ENCODE results near the gene SULT1C4. TPM values are rescaled to one million over a fixed set of nuclear protein-coding genes. Genes with fewer than 3 reads are reported as not detected.

The SULT1C4 gene
- total RNA-seq, 1 donor from 2014 or later: not detected

DNA sequence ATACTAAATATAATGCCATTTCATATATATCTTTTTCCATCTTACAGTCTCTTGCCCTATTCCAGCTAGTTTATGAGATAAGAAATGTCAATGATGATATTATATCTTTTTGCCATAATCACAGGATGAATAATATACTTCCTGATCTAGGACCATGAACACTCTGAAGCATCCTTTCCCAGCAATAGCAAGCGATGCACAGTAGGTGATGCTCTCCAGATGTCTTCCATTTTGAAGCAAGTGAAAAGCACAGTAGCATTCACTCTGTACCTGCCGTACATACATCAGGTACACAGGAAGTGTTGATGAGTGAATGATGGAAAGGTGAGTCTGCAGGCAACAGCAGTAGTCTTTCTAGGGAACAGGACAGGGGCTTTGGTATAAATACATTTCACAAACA, 8.6 kb upstream of the SULT1C4 start:
- DNase-seq (ENCODE audit: low read depth): no peak

DNA sequence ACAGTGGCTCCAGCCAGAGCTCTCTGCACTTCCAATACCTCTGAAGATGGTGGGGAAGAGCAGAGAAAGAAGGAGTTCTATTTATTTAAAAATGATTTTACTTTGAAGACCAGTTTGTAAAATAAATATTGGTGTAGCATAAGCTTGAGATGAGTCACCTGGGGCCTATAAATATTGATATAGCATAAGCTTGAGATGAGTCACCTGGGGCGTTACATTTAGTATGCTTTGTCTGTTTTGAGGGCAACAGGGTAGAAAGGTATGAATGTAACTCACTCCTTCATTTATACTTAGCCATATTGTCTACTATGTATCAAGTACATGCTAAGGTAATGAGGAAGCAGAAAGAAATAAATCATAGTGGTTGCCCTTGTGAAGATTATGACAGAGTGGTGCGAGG, 7.7 kb upstream of the SULT1C4 start:
- DNase-seq (ENCODE audit: low read depth): no peak

DNA sequence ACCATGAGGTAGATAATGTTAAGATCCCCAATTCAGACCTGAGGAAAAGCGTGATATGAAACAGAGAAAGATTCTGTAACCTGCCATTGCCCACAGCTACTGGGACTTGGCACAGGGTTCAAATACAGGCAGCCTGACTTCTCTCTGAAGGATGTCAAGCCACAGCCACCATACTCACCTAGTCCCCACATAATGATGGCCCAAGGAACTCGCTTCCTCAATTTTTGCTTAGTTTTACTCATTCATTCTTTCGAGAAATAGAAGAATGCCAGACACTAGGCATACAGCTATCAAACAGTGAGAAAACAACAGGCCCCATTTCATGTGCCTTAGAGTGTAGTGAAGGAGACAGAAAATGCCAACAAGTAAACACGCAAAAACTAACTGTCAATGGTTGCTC, 980 bp upstream of the SULT1C4 start:
- no peak for DNase-seq (ENCODE audit: low read depth)

DNA sequence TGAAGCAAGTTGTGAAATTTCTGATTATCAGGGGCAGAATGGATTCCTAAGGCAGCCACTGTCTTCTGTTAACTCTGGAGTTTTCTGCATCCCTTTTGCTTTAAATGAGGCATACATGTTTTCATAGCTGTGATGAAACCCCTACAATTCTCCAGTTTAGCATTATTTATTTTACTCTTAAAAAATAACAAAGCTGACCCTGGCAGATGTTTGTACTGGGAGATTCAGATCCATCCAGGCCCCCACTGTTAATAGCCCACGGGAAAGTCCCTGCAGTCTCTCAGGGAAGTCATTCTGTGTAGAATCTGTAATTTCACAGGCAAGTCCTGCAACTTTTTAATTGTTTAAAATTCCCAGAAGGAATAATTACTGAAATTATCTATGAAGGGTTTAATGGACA, 353 bp upstream of the SULT1C4 start:
- no peak for DNase-seq (ENCODE audit: low read depth)

DNA sequence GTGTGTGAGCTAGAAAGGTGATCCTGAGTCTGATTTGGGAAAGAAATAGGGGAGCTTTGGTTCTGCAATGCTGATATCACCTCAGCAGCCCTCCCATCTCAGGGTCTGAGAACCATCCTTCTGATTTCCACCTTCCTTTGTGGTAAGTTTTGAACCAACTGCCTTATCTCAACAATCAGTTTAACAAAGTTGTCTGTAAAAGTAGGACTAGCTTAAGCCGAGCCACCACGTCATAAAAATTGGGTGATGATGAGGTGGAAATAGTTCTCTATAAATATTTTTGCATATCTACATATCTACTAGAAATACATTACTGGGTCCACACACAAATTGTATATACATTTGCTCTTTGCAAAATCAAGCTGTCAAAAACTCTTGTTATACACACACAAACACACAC, 1.1 kb downstream of the SULT1C4 start:
- DNase-seq (ENCODE audit: low read depth): no peak

DNA sequence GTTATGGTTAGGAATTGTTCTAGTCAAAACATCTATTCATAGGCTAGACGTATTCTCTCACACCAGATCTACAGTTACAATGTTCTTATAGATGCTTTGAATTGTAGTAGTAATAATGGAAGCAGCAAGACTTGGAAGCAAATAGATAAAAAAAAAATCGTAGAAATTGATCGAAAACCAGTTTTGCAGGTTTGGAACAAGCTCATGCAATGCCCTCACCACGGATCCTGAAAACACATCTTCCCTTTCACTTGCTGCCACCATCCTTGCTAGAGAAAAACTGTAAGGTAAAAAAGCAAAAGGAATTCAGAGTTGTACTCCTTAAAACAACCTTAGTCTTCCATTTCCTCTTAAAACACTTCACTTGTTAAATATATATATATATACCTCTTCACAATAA, 4.4 kb downstream of the SULT1C4 start:
- DNase-seq (ENCODE audit: low read depth): no peak

DNA sequence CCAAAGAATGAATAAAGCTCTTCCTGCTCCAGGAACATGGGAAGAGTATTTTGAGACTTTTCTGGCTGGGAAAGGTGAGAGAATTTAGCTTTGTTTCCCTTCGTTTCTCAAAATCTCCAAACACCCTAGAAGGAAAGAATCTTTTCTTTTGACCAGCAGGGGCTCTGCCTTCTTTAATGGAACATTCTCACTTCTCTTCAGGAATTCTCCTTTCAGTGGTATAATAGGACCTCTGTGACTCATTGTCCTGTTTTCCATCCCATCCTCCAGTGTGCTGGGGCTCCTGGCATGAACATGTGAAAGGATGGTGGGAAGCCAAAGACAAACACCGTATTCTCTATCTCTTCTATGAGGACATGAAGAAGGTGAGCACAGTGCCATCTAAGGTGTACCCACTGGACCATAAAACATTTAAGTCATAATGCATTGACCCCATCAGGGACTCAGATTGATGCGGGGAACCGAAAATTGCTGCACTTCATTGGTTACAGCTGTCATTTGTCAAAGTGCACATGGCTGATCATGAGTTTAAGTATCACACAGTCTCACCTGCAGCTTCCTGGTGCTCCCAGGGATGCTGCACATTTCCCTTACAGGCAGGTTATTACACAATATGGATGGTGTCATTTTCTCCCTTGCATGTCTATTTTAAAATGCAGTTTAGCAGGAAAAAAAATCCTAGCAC, 5.5 kb downstream of the SULT1C4 start:
- no peak for DNase-seq (ENCODE audit: low read depth)

DNA sequence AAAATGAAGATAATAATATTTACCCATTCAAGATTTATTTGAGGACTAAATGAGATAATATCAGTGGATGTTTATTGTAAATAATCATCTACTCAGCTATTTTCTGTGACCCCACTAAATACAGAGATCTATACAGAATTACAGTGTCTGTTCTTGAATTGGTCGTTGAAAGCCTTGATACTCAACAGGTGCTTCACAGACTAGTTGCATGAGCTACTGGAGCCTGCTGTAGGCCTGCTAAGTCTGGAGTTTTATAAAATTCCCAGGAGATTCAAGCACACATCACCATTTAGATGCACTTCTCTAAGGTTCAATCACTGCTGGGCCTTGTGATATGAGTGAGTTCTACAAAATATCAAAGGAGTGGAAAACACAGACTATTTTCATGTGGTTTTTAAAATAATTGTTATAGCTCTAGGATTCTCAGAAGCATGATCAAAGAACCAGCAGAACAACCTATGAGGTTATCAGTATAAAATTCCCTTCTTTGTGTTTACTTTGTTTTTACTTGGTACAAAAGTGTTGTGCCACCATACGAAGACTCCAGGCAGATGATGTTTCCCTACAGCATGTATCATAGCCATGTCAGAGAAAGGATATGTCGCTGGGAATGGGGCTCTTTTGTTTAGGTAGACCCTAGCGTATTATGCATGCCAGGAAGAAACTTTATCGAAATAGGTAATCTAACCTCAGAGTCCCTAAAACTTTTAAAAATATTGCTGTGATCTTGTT, 7.1 kb downstream of the SULT1C4 start:
- DNase-seq (ENCODE audit: low read depth): no peak

DNA sequence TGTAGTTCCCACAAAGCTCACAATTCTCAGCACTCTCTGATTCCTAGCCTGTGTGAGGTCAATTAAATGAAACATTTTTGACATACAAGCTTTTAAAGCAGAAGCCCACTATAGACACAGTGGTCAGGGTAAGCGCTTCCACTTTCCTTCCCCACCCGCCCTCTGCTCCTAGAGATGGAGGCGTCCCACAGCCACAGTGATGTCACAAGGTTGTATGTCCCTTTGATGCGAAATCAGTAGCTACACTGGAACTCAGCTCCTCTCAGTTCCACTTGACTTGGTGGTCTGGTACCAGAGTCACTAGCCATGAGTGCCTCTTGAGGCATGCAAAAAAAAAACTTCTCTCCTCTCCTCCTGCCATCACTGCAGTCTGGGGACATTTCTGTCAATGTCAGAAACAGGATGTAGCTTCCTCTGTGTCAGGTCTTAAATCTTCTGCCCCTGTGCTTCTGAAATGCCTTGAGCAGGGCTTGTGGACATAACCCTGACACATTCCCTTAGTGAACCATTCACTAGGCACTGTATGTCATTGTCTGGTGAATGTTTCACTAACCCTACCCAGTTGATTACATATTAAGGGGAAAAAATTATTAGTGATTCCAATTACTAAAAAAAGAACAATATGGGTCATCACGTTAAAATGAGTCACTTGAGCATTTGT, 7.8 kb downstream of the SULT1C4 start:
- DNase-seq (ENCODE audit: low read depth): no peak

DNA sequence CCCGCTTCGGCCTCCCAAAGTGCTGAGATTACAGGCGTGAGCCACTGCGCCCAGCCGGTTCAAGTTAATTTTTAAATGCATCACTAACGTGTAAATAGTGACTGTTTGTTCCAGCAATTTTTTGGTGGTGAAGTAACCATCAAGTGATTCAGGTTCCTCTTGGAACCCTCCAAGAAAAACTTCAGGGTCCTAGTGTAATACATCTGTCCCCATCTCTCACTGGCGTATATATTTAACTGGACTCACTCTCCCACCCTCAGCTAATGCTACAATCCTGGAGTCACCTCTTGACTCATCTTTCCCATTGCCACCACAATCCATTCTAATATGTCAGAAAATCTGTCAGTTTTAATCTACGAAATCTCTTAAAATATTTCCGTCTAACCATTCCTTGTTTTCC, 10.3 kb downstream of the SULT1C4 start:
- DNase-seq (ENCODE audit: low read depth): no peak

DNA sequence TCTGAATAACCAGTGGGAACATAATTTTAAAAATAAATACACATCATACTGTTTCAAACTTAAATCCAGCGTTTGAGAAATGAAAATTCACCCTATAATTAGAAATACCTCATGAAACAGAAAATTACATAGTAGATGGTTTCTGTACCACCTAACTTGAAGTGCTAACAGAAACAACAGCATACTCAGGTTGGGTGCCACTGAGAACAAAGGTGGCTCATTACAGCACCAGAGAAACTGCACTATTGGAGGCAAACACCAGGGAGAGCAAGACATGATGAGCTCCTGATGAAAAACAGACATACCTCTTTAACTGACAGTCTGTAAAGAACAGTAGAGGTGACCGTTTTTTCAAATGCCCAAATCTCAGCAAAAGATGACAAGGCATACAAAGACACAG, 12.6 kb downstream of the SULT1C4 start:
- DNase-seq (ENCODE audit: low read depth): no peak

DNA sequence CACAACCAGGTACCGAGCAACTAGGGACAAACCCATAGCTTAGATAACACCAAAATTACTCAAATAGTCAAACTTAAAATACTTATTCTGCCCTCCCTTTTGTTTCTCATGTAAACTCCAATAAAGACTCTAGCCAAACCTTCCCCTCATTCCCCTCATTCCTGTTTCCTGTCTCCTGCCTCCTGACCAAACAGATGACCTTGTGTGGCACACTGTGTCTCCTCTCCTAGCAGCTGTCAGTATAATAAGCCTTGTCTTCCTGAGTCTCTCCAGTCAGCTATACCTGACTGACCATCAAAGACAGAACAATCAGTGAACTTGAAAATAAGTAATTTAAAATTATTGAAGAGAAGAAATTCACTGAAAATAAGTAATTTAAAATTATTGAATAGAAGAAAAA, 14.3 kb downstream of the SULT1C4 start:
- peak; percentile 22 for DNase-seq (ENCODE audit: low read depth)

DNA sequence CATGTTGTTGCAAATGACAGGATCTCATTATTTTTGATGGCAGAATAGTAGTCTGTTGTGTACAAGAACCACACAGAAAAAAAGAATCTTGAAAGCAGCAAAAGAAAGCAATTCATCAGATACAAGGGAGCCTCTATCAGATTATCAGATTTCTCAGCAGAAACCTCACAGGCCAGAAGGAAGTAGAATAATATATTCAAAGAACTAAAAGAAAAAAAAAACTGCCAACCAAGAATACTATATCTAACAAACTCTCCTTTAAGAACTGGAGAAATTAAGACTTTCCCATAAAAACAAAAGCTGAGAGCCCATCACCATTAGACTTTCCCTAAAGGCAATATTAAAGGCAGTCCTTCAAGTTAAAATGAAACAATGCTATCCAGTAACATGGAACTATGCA, 15.4 kb downstream of the SULT1C4 start:
- DNase-seq (ENCODE audit: low read depth): no peak

DNA sequence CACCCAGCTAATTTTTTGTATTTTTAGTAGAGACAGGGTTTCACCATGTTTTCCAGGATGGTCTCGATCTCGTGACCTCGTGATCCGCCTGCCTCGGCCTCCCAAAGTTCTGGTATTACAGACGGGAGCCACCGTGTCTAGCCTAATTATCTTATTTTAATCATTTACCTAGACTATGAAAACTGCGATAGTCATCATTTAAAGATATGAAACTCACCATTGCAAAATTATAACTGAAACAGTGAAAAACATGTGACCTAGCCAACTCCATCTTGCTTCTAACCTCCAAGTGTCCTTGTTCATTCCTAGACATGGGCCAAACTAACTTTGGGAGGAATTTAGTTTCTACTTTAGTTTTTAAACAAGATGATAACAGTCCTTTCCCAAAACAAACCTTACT, 17.4 kb downstream of the SULT1C4 start:
- DNase-seq (ENCODE audit: low read depth): no peak

DNA sequence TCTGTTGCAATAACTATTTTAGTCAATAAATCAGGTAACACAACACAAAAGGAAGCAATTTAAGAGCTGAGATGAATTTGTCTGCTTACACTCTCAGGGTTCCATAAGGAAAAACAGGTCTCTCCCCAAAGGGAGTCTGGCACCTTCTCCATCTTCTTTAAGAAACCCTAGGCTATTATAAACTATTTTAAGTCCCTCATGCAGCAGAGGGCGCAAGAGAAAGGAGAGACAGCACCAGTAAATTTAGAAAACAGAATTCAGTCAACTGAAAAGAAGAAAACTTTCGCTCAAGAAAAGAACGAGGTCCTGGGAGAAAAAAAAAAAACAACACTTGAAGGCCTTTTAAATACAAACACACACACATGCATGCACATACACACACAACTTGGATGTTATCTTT, 19.1 kb downstream of the SULT1C4 start:
- peak; percentile 49 for DNase-seq (ENCODE audit: low read depth)

DNA sequence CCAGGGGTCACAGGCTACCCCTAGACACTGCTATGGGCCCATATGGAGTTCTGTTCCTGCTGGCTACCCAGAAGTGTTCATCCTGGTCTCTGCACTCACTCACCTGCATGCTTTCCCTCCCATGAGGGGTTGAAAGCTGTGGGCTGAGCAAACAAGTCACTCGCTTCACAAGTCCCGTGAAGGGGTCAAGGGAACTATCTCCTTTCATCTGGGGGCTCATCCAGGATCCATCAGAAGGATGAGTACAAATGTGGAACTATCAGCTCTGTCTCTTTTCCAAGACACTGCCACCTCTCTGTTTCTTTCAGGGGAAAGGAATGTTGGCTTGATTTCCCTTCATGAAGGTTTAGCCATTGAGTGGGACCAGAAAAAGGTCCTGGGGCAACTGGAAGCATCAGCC, 21.7 kb downstream of the SULT1C4 start:
- DNase-seq (ENCODE audit: low read depth): no peak

DNA sequence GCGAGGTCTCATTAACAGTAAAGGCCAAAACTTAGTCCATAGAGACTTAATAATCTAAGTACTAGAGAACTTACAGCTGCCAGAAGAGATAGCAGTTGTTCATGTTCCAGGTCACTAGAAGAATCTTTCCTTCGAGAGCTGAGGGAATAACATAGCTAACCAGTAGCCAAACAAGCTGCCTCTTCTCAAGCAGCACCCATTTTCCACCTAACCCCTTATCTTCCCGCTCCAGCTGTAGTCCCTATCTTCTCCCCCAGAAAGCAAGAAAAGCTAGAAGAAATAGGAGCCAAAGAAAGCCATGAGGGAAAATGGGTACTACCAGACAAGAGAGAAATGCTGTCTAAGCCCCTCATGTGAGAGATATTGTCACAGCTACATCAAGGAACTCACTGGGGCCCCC, 24.0 kb downstream of the SULT1C4 start:
- no peak for DNase-seq (ENCODE audit: low read depth)

DNA sequence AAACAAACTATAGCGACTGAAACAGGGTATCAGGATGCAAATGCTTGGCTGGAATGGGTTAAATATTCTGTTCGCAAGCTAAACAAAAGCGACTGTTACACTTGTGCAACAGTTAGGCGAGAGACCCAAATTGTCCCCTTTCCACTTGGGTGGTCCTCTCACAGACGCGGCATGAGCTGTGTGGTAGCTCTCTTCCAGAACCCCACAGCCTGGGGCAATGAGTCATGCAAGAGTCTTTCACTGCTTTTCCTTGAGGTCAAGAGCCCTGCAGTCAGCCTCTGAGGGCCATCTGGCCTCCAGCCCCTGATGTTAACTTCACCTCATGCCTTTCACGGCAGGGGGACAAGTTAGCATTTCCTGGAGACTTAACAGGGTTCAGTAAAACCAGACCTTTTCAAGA, 25.7 kb downstream of the SULT1C4 start:
- peak; percentile 41 for DNase-seq (ENCODE audit: low read depth)

DNA sequence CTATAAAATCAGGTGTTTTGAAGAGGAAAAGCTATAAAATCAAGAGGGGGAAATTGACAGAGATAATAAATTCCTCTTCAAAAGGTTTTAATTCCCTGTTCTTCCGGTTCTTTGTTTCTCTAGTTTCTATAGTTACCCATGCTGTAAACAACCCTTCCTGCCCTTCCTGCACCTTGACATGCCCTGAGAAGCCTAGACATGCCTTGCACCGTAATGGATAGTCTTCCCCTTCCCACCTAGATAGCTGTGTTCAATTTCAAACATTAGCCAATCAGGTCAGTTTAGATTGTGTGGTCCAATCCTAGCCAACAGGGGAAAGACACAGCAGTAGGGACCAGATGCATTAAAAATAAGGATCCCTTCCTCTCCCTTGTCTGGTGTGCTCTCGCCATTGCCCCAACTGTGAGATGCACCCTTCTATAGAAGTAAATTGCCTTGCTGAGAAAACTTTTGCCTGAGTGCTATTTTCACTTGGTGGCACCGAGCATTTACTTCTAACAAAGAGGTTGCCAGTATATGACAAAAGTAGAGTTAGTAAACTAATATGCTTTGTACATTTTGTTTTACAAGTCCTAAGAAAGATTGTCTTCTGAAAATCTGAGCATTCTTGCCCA, 27.1 kb downstream of the SULT1C4 start:
- no peak for DNase-seq (ENCODE audit: low read depth)

DNA sequence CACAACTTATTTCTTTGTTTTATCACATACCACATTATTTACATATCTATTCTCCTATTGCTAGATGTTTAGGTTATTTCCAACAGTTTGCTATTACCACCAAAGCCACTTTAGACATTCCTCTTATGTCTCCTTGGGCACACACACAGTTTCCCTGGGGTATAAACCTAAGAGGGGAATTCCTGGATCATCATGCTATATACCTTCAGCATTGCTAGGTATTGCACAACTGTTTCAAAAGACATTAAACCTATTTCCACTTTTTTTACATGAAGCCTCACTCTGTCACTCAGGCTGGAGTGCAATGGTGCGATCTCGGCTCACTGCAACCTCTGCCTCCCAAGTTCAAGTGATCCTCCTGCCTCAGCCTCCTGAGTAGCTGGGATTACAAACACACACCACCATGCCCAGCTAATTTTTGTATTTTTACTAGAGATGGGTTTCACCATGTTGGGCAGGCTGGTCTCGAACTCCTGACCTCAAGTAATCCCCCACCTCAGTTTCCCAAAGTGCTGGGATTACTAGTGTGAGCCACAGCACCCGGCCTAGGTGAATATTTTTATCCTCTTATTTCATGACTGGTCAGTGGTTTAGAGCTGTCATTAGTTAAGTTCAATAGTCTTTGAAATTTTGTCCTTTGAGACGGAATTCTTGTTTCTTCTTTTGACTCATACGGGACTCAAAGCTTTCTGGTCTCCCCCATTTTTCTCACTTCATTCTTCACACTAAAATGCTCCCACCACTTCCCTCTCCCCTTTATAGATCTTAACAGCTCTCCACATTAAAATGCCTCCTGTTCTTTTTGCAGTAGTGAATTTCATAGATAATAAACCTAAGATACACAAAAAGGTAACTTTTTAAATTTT, 30.3 kb downstream of the SULT1C4 start:
- DNase-seq (ENCODE audit: low read depth): no peak

DNA sequence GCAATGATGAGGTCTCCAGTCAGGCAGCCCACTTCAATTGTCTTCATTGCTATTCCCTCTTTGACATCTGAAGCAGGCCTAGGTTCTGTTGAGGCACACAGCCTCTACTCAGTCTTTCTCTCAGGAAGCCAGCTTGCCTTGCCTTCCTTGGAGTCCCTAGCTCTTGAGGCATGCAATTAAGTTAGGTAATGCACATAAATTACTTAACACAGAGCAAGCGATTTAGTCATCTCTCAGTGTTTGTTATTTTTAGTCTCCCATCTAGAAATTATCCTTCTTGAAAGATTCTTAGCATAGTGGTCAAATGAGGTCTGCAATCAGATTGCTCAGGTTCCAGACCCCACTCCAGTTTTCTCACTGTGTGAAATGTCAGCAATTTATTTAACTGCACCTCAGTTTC, 32.0 kb downstream of the SULT1C4 start:
- DNase-seq (ENCODE audit: low read depth): no peak

Measured in myocyte (in vitro differentiated cells).